Activated effector memory CD4-positive, alpha-beta T cell treated with Interleukin-2 at 50 U/mL for 16 hours (primary cell): Measurements from ENCODE around the gene ASB13.

Experiments used
- DNase-seq: peaks from one replicate; pipeline ENCODE4 v3.0.0-alpha.2; 2020

The ASB13 gene

GRCh38 chr10:5668429-5668828 lies 2.0 kb upstream of the ASB13 start:
- DNase-seq, result no peak

GRCh38 chr10:5666841-5667630 lies 641 bp upstream of the ASB13 start:
- DNase-seq, result no peak

- no peak for DNase-seq
Observed at GRCh38 chr10:5665373-5666007, 905 bp downstream of the ASB13 start.

GRCh38 chr10:5663692-5664427 lies 2.5 kb downstream of the ASB13 start:
- DNase-seq, result no peak

- no peak for DNase-seq
Observed at GRCh38 chr10:5662708-5663579, 3.5 kb downstream of the ASB13 start.

GRCh38 chr10:5661043-5661442 lies 5.4 kb downstream of the ASB13 start:
- DNase-seq, result no peak

GRCh38 chr10:5659702-5660528 lies 6.5 kb downstream of the ASB13 start:
- no peak for DNase-seq

- no peak for DNase-seq
Observed at GRCh38 chr10:5658871-5659618, 7.3 kb downstream of the ASB13 start.

GRCh38 chr10:5656737-5657579 lies 9.4 kb downstream of the ASB13 start:
- DNase-seq, result no peak

- no peak for DNase-seq
Observed at GRCh38 chr10:5655121-5655520, 11.3 kb downstream of the ASB13 start.

- DNase-seq, result no peak
Observed at GRCh38 chr10:5654218-5654755, 12.1 kb downstream of the ASB13 start.

- DNase-seq, result no peak
Observed at GRCh38 chr10:5652746-5653145, 13.6 kb downstream of the ASB13 start.

GRCh38 chr10:5651388-5651764 lies 15.0 kb downstream of the ASB13 start:
- no peak for DNase-seq

GRCh38 chr10:5650664-5651387 lies 15.6 kb downstream of the ASB13 start:
- DNase-seq, result no peak

- DNase-seq, result no peak
Observed at GRCh38 chr10:5649746-5650145, 16.6 kb downstream of the ASB13 start.

- DNase-seq, result no peak
Observed at GRCh38 chr10:5648494-5649457, 17.6 kb downstream of the ASB13 start.

GRCh38 chr10:5647507-5648240 lies 18.7 kb downstream of the ASB13 start:
- DNase-seq, result no peak
